Activated CD4-positive, alpha-beta memory T cell treated with anti-CD3 and anti-CD28 coated beads, Interleukin-2, amount 10 ng/mL, durations not matched to agents 7 days and 5 days (primary cell): Measurements from ENCODE around the gene GPBP1. TPM values are rescaled to one million over a fixed set of nuclear protein-coding genes. Genes with fewer than 3 reads are reported as not detected.
A peak's percentile ranks its signal among the peaks of the same experiment; 100 is the strongest.
"Not testable (repeated sequence)": the region's sequence is repeated elsewhere in the genome, so short reads cannot be mapped to it uniquely, and the experiment has no call there.

ENCODE experiments used
- CTCF ChIA-PET: fragments of 350-600 bp; sonication (Branson Sonifier 250); formaldehyde crosslinking; loops from one replicate; lab custom pipeline; 2021; ENCODE audit warnings: antibody characterized with exemption, inconsistent platforms; lab: Charles Lee
- POLR2A ChIA-PET: fragments of 350-600 bp; sonication (Branson Sonifier 250); formaldehyde crosslinking; loops from one replicate; lab custom pipeline; 2021; ENCODE audit warnings: antibody characterized with exemption; lab: Charles Lee
- DNase-seq: peaks from one replicate; pipeline ENCODE4 v3.0.0-alpha.2; 2020
- H3K27ac Mint-ChIP-seq: one replicate; pipeline ENCODE4 v1.8.0; 2021; ENCODE audit warnings: mild to moderate bottlenecking, mixed read lengths
- H3K27me3 Mint-ChIP-seq: one replicate; pipeline ENCODE4 v1.8.0; 2021; ENCODE audit warnings: mixed read lengths
- H3K36me3 Mint-ChIP-seq: one replicate; pipeline ENCODE4 v1.8.0; 2021; ENCODE audit warnings: low read depth, mixed read lengths
- H3K4me1 Mint-ChIP-seq: one replicate; pipeline ENCODE4 v1.8.0; 2021; ENCODE audit warnings: mixed read lengths
- H3K4me3 Mint-ChIP-seq: one replicate; pipeline ENCODE4 v1.8.0; 2021; ENCODE audit warnings: mild to moderate bottlenecking, mixed read lengths
- H3K9me3 Mint-ChIP-seq: one replicate; pipeline ENCODE4 v1.8.0; 2021; ENCODE audit warnings: mixed read lengths
- total RNA-seq, 2 experiments: library from RNA; stranded (reverse); gene quantifications; one replicate each; pipeline ENCODE4 v1.2.3, GENCODE V29; 2021

Gene GPBP1, protein sequence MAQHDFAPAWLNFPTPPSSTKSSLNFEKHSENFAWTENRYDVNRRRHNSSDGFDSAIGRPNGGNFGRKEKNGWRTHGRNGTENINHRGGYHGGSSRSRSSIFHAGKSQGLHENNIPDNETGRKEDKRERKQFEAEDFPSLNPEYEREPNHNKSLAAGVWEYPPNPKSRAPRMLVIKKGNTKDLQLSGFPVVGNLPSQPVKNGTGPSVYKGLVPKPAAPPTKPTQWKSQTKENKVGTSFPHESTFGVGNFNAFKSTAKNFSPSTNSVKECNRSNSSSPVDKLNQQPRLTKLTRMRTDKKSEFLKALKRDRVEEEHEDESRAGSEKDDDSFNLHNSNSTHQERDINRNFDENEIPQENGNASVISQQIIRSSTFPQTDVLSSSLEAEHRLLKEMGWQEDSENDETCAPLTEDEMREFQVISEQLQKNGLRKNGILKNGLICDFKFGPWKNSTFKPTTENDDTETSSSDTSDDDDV
- total RNA-seq: 100 to 1,000 TPM; 105 to 109 TPM

DNA sequence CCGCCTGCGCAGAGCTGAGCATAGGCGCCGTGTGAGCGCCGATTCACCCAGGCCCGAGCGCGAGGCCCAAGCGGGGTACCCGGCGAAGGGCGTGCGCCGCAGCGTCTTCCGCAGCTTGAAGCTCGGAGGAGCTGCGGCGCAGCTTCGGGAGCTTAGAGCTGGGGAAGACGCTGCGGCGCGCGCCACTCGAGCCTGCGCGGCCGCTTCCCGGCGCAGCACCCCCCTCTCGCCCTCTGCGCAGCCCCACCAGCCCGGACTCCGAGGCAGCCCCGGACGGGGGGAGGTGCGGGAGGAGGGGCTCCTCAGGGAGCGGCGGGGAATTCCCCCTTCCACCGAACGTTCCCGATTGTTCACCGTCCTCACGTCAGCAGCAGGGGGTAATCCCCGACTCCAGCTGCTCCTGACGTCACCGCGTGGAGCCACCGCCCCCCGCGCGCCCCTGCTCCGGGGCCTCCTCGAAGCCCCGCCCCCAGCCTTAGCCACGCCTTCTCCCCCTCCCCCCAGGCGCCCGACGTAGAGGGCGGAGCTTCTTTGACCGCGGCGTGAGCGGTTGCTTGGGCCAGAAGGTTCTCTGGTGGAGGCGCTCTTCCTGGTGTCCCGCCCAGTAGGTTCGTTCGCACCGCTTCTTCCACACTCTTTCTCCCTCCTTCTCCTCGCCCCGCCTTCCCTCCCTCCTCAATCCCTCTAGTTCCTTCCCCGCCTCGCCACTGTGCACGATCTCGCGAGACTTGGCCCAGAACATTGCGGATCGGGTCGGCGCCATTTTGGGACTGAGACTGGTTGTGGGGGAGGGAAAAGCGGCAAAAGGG lies at the start of gene GPBP1:
TSS of gene GPBP1 (plus strand) at position 741 of the 809 bp plus-strand sequence. CDS start 40,072 bp downstream, outside the sequence.
- ChIA-PET CTCF (interaction anchor here (0.8 to 1.5 kb wide), 6 partner anchors 9 to 273 kb away, joined by 3 to 10 read pairs (median 4); no protein-coding TSS in a partner anchor), POLR2A (interaction anchor here (0.7 to 1.9 kb wide), 13 partner anchors 8 to 845 kb away, joined by 3 to 21 read pairs (median 4); partner anchors contain the start of genes MAP3K1 and SETD9)
- Mint-ChIP-seq H3K27ac (peak within 1 kb of the TSS; percentile 99), H3K9me3 (no peaks in the 10 kb centered on the region), H3K36me3 (peaks cover 36% of the 10 kb centered on the region), H3K27me3 (no peaks in the 10 kb centered on the region), H3K4me1 (peaks cover 26% of the 10 kb centered on the region), H3K4me3 (peak within 1 kb of the TSS; percentile 96)
- peak; percentile 98 for DNase-seq

DNA sequence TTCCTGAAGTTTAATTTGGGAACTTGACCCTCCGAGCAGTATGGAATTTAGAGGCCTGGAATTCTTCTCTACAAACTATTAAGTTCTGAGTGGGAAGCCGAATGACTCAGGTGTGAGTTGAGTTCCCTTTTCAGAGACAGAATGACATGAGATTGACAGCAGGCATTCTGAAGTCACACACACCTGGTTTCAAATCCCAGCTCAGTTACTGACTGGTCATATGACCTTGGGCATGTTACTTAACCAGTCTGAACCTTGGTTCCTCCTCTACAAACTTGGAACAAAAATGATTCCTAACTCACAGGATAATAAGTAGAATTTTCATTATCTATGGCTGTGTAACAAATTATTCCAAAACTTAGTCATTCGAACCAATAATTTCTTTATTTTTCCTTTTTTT lies 45.5 kb upstream of the GPBP1 start:
- Mint-ChIP-seq H3K27ac (no peak overlapping the region), H3K4me1 (no peaks in the 10 kb centered on the region), H3K9me3 (no peaks in the 10 kb centered on the region), H3K36me3 (no peaks in the 10 kb centered on the region), H3K4me3 (no peak overlapping the region), H3K27me3 (peaks cover 3% of the 10 kb centered on the region)
- ChIA-PET CTCF (no interaction called here), POLR2A (no interaction called here)
- DNase-seq: no peak

DNA sequence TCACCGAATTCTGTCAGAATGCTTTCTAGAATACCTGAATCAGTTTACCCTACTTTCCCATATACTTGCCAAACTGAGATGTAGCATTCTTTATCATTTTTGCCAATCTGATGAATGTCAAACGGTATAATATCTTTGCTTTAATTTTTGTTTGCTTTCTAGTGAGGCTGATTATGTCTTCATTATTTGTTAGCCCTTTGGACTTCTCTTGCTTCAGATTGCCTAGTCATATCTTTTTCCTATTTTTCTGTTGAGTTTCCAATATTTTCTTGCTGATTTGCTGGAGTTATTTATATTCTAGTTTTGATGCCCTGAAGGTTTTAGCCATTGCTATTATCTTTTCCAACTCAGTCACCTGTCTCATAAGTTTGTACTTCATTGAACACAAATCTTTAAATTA lies 40.3 kb upstream of the GPBP1 start:
- no peak for DNase-seq
- Mint-ChIP-seq H3K9me3 (no peaks in the 10 kb centered on the region), H3K27ac (no peak overlapping the region), H3K36me3 (no peaks in the 10 kb centered on the region), H3K4me3 (no peak overlapping the region), H3K4me1 (no peaks in the 10 kb centered on the region), H3K27me3 (peaks cover 8% of the 10 kb centered on the region)
- POLR2A ChIA-PET: no interaction called here
- CTCF ChIA-PET: no interaction called here

DNA sequence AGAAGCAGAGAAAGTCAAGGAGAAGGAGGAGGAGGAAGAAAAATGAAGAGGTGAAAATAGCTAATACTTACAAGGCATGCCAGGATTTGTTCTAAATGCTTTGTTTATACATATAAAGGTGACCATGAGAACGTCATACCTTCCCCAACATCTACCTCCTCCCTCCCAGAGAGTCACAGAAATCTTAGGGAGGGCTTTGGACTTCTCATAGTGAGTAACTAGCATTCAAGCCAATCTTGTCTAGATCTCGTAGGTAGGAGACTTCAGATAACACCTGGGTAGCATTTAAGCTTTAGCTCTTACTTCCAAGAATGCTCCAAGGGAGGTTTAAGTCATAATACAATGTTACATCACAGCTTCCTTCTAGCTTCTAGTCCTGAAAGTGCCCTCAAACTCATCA lies 36.5 kb upstream of the GPBP1 start:
- Mint-ChIP-seq H3K4me3 (no peak overlapping the region), H3K27me3 (peaks cover 8% of the 10 kb centered on the region), H3K4me1 (no peaks in the 10 kb centered on the region), H3K27ac (no peak overlapping the region), H3K36me3 (no peaks in the 10 kb centered on the region), H3K9me3 (no peaks in the 10 kb centered on the region)
- DNase-seq: no peak
- ChIA-PET CTCF (interaction anchor here (0.7 to 3.4 kb wide), 34 partner anchors 8 to 910 kb away, joined by 3 to 74 read pairs (median 5); partner anchors contain the start of genes GPBP1 and SETD9), POLR2A (interaction anchor here (1.0 to 1.6 kb wide), 2 partner anchors 26 to 186 kb away, joined by 3 to 4 read pairs; no protein-coding TSS in a partner anchor)

DNA sequence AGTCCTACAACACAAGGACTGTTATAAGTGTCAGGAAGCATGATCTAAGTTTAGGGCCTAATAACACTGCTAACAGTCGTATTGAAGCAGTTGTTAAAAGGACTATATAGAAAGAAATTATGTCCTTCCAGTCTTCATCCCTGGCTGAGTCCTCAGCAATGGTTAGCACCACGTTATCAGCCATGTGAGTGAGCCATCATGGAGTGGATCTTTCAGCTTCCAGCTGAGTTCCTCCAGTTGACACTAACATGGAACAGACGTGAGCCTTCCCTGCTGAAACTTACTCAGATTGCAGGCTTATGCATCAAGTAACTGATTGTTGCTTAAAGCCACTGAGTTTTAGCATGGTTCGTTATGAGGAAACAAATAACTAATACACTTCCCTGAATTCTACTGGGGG lies 21.5 kb upstream of the GPBP1 start:
- ChIA-PET CTCF (no interaction called here), POLR2A (no interaction called here)
- no peaks in the 10 kb centered on the region for H3K27me3 Mint-ChIP-seq
- H3K4me3 Mint-ChIP-seq: no peak overlapping the region
- H3K9me3 Mint-ChIP-seq: peaks cover 2% of the 10 kb centered on the region
- H3K27ac Mint-ChIP-seq: no peak overlapping the region
- no peaks in the 10 kb centered on the region for H3K36me3 Mint-ChIP-seq
- no peaks in the 10 kb centered on the region for H3K4me1 Mint-ChIP-seq
- no peak for DNase-seq

DNA sequence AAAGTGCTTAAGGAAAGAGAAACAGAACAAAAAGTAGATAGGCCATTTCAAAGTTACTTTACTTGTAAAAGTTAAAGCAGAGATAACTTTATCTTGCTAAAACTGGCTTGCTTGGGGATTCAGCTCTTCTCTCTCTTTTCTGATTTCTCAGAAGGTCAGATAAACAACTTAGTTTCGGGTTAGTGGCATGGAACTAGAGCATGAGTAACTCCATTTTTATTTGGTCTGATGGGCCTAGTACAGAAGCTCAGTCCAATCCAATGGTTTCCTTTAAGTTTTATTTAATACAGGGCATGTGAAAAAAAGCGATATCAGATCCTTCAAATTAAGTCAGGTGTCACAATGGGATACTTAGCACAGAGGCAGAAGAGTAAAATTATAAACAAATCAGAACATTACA lies 18.8 kb upstream of the GPBP1 start:
- H3K9me3 Mint-ChIP-seq: peaks cover 6% of the 10 kb centered on the region
- ChIA-PET POLR2A (no interaction called here), CTCF (interaction anchor here (1.3 kb wide), 1 partner anchor 16 kb away, joined by 4 read pairs; no protein-coding TSS in a partner anchor)

DNA sequence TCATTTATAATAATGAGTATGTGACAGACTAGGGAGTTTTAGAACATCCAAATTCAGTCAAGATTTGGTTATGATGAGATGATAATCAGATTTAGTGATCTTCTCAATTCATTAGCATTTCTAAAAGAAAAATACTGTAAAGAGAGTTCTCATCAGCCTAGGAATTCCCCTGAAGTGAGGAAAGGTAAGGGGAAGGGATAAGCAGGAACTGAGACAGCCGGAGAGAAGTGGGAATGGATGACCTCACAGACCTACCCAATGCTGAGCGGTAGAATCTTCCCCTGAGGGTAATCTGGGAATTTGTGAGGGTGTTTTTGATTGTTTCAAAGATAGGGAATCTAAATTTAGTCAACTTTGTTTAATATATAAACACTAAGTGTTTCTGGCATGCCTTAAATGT lies 16.7 kb upstream of the GPBP1 start:
- Mint-ChIP-seq H3K9me3 (peaks cover 6% of the 10 kb centered on the region), H3K27ac (no peak overlapping the region), H3K4me3 (no peak overlapping the region), H3K36me3 (peaks cover 4% of the 10 kb centered on the region), H3K27me3 (no peaks in the 10 kb centered on the region), H3K4me1 (no peaks in the 10 kb centered on the region)
- ChIA-PET CTCF (no interaction called here), POLR2A (no interaction called here)
- DNase-seq: no peak

More for the DNA sequence above, 18.8 kb upstream of the GPBP1 start:
- no peaks in the 10 kb centered on the region for H3K27me3 Mint-ChIP-seq
- no peak for DNase-seq
- peaks cover 4% of the 10 kb centered on the region for H3K36me3 Mint-ChIP-seq
- H3K27ac Mint-ChIP-seq: no peak overlapping the region
- no peak overlapping the region for H3K4me3 Mint-ChIP-seq
- H3K4me1 Mint-ChIP-seq: no peaks in the 10 kb centered on the region

DNA sequence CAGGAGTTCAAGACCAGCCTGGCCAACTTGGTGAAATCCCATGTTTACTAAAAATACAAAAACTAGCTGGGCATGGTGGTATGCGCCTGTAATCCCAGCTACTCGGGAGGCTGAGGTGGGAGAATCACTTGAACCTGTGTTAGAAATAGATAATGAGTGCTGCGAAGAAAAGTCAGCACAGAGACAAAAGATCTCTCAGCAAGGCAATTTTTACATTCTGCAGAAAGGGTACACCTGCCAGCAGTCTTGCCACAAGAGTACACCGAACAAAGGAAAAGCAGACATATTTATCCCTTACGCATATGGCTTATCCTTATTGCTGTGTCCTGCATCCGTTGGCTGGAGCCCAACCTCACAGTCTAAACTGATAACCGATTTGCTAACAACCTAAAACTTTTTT lies 16.2 kb upstream of the GPBP1 start:
- no peaks in the 10 kb centered on the region for H3K4me1 Mint-ChIP-seq
- no peak for DNase-seq
- CTCF ChIA-PET: interaction anchor here (1.0 kb wide), 1 partner anchor 19 kb away, joined by 3 read pairs; no protein-coding TSS in a partner anchor
- no peak overlapping the region for H3K4me3 Mint-ChIP-seq
- H3K36me3 Mint-ChIP-seq: peaks cover 4% of the 10 kb centered on the region
- peaks cover 1% of the 10 kb centered on the region for H3K27me3 Mint-ChIP-seq
- H3K27ac Mint-ChIP-seq: no peak overlapping the region
- POLR2A ChIA-PET: interaction anchor here (1.0 kb wide), 1 partner anchor 16 kb away, joined by 3 read pairs; the partner anchor contains the start of gene GPBP1
- H3K9me3 Mint-ChIP-seq: peaks cover 6% of the 10 kb centered on the region

DNA sequence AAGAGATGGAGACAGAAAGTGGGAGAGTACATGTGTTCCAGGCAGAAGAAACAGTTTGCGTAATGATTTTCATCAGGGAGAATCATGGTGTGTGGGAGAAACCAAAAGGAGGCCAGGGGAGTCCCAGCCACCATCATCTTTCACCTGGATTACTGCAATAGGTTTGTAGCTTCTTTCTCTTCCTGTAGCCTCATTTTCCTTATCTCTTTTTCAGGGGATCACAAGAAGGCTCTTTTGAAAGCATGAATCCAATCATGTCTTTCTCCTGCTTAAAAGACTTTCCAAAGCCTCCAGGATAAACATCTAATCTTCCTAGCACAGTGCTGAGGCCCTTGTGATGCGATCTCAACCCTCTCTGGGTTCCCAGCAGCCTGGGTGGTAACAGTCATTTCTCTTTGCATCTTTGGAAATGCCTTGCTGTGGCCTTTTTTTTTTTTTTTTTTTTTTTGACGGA lies 10.3 kb upstream of the GPBP1 start:
- H3K4me1 Mint-ChIP-seq: peaks cover 9% of the 10 kb centered on the region
- no peak overlapping the region for H3K27ac Mint-ChIP-seq
- H3K27me3 Mint-ChIP-seq: peaks cover 2% of the 10 kb centered on the region
- H3K4me3 Mint-ChIP-seq: no peak overlapping the region
- no peak for DNase-seq
- H3K36me3 Mint-ChIP-seq: no peaks in the 10 kb centered on the region
- CTCF ChIA-PET: interaction anchor here (1.3 kb wide), 1 partner anchor 166 kb away, joined by 3 read pairs; no protein-coding TSS in a partner anchor
- H3K9me3 Mint-ChIP-seq: no peaks in the 10 kb centered on the region
- POLR2A ChIA-PET: interaction anchor here (1.0 kb wide), 2 partner anchors 10 to 26 kb away, joined by 3 read pairs; no protein-coding TSS in a partner anchor

DNA sequence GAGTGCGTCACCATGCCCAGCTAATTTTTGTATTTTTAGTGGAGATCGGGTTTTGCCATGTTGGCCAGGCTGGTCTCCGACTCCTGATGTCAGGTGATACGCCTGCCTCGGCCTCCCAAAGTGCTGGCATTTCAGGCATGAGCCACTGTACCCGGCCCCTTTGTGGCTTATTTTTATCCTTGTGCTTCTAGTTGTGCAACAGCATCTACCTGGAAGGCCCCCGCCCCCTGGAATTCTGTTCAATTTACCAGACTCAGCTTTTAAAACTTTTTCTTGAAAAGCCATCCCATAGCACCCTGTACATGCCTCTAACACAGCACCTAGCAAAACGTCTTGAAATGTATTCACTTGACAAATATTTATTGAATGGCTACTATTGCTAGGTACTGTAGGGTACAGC lies 9.7 kb upstream of the GPBP1 start:
- H3K36me3 Mint-ChIP-seq: no peaks in the 10 kb centered on the region

DNA sequence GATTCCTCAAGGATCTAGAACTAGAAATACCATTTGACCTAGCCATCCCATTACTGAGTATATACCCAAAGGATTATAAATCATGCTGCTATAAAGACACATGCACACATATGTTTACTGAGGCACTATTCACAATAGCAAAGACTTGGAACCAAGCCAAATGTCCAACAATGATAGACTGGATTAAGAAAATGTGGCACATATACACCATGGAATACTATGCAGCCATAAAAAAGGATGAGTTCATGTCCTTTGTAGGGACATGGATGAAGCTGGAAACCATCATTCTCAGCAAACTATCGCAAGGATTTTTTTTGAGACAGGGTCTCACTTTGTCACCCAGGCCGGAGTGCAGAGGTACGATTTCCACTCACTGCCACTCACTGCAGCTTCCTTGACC lies 8.7 kb upstream of the GPBP1 start:
- H3K36me3 Mint-ChIP-seq, H3K27me3 Mint-ChIP-seq, H3K27ac Mint-ChIP-seq, H3K4me3 Mint-ChIP-seq, H3K9me3 Mint-ChIP-seq, H3K4me1 Mint-ChIP-seq, DNase-seq: not testable (repeated sequence)
- ChIA-PET POLR2A (interaction anchor here (0.6 kb wide), 1 partner anchor 12 kb away, joined by 3 read pairs; no protein-coding TSS in a partner anchor), CTCF (interaction anchor here (1.3 kb wide), 1 partner anchor 27 kb away, joined by 6 read pairs; no protein-coding TSS in a partner anchor)

More for the DNA sequence above, 9.7 kb upstream of the GPBP1 start:
- Mint-ChIP-seq H3K27ac (no peak overlapping the region), H3K27me3 (peaks cover 2% of the 10 kb centered on the region), H3K9me3 (no peaks in the 10 kb centered on the region), H3K4me3 (no peak overlapping the region), H3K4me1 (peaks cover 9% of the 10 kb centered on the region)
- no peak for DNase-seq
- CTCF ChIA-PET: interaction anchor here (1.3 kb wide), 1 partner anchor 166 kb away, joined by 3 read pairs; no protein-coding TSS in a partner anchor
- POLR2A ChIA-PET: no interaction called here

DNA sequence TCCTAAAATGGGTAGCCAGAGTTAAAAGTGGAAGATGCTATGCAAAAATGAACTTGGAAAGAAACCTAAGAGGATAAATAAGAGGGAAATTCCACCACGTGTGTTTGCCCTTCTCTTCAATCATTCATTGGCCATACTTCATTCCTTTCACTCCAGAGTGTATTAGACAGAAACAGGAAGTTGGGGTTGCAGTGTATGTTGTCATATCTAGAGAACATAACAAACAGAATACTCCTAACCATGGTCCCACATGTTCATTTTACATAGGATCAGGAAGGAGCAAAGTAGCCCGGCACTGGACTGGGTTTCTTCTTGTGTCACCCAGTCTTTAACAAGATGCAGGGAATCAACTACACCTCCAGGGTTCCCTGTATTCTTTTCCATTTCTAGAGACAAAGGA lies 7.6 kb upstream of the GPBP1 start:
- ChIA-PET CTCF (interaction anchor here (0.8 to 1.3 kb wide), 2 partner anchors 28 to 54 kb away, joined by 3 to 6 read pairs; no protein-coding TSS in a partner anchor), POLR2A (no interaction called here)
- DNase-seq: no peak
- Mint-ChIP-seq H3K4me3 (no peak overlapping the region), H3K27me3 (peaks cover 2% of the 10 kb centered on the region), H3K27ac (no peak overlapping the region), H3K36me3 (no peaks in the 10 kb centered on the region), H3K9me3 (no peaks in the 10 kb centered on the region), H3K4me1 (peaks cover 9% of the 10 kb centered on the region)
